Activated CD4-positive, alpha-beta memory T cell treated with anti-CD3 and anti-CD28 coated beads, Interleukin-2, amount 10 ng/mL, durations not matched to agents 7 days and 5 days (primary cell): ENCODE data around the gene CACNA1D. TPM values are rescaled to one million over a fixed set of nuclear protein-coding genes. Genes with fewer than 3 reads are reported as not detected.

Source experiments
- CTCF ChIA-PET: fragments of 350-600 bp; sonication (Branson Sonifier 250); formaldehyde crosslinking; loops from one replicate; lab custom pipeline; 2021; ENCODE audit warnings: antibody characterized with exemption, inconsistent platforms; lab: Charles Lee
- POLR2A ChIA-PET: fragments of 350-600 bp; sonication (Branson Sonifier 250); formaldehyde crosslinking; loops from one replicate; lab custom pipeline; 2021; ENCODE audit warnings: antibody characterized with exemption; lab: Charles Lee
- DNase-seq: peaks from one replicate; pipeline ENCODE4 v3.0.0-alpha.2; 2020
- H3K27ac Mint-ChIP-seq: one replicate; pipeline ENCODE4 v1.8.0; 2021; ENCODE audit warnings: mild to moderate bottlenecking, mixed read lengths
- H3K27me3 Mint-ChIP-seq: one replicate; pipeline ENCODE4 v1.8.0; 2021; ENCODE audit warnings: mixed read lengths
- H3K36me3 Mint-ChIP-seq: one replicate; pipeline ENCODE4 v1.8.0; 2021; ENCODE audit warnings: low read depth, mixed read lengths
- H3K4me1 Mint-ChIP-seq: one replicate; pipeline ENCODE4 v1.8.0; 2021; ENCODE audit warnings: mixed read lengths
- H3K4me3 Mint-ChIP-seq: one replicate; pipeline ENCODE4 v1.8.0; 2021; ENCODE audit warnings: mild to moderate bottlenecking, mixed read lengths
- H3K9me3 Mint-ChIP-seq: one replicate; pipeline ENCODE4 v1.8.0; 2021; ENCODE audit warnings: mixed read lengths
- total RNA-seq, 2 experiments: library from RNA; stranded (reverse); gene quantifications; one replicate each; pipeline ENCODE4 v1.2.3, GENCODE V29; 2021

CACNA1D gene
- total RNA-seq, 2 experiments from 2014 or later: 2.5 to 3.2 TPM

DNA sequence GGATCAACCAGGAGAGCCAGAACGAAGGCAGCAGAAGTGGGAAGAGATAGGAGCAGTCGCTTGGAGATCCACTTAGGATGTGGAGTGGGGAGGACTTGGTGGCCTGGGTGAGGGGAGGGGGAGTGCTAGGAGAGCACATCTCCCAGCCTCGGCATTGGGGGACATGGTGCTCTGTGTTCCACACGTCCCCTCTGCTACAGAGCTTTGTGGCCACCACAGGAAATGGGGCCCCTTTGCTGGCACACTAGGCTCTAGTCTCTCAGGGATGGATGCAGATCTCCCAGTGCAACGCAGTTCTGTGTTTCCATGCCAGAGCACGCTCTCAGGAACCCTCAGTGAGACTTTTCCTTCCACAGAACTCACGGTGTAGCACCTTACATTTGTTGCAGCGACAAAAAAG is 283.1 kb downstream of the CACNA1D start:
- no peak for DNase-seq
- Mint-ChIP-seq H3K27me3 (peaks cover 34% of the 10 kb centered on the region), H3K36me3 (no peaks in the 10 kb centered on the region), H3K4me3 (no peak overlapping the region), H3K27ac (no peak overlapping the region), H3K9me3 (no peaks in the 10 kb centered on the region), H3K4me1 (peaks cover 25% of the 10 kb centered on the region)
- POLR2A ChIA-PET: no interaction called here
- CTCF ChIA-PET: no interaction called here

- no peaks in the 10 kb centered on the region for H3K9me3 Mint-ChIP-seq
- H3K27me3 Mint-ChIP-seq: peaks cover 33% of the 10 kb centered on the region
- peaks cover 25% of the 10 kb centered on the region for H3K4me1 Mint-ChIP-seq
- H3K27ac Mint-ChIP-seq: no peak overlapping the region
- ChIA-PET POLR2A (no interaction called here), CTCF (no interaction called here)
- no peak for DNase-seq
- no peaks in the 10 kb centered on the region for H3K36me3 Mint-ChIP-seq
- no peak overlapping the region for H3K4me3 Mint-ChIP-seq
These were observed 283.7 kb downstream of the CACNA1D start for GRCh38 chr3:53778153-53778552.

DNA sequence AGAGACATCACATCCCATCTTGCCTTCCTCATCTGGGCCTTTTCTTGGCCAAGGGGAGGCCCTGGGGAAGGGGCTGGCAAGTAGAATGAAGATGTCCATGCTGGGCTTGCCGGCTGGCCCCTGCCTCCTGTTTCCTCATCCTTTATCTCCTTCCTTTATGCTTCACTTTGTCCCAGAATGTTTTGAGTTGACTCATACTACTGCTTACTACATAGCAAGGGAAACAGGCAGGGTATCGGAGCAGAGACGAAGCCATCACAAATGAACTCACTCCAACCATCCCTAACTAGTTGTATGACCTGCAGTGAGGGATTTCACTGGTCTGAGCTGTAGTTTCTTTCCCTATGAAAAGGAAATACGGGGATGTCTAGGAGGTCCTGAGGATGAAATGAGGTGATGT is 285.8 kb downstream of the CACNA1D start:
- Mint-ChIP-seq H3K9me3 (no peaks in the 10 kb centered on the region), H3K27ac (no peak overlapping the region), H3K4me3 (no peak overlapping the region), H3K27me3 (peaks cover 30% of the 10 kb centered on the region), H3K36me3 (no peaks in the 10 kb centered on the region), H3K4me1 (peaks cover 13% of the 10 kb centered on the region)
- ChIA-PET CTCF (no interaction called here), POLR2A (no interaction called here)
- no peak for DNase-seq

GRCh38 chr3:53780806-53781205 is 286.4 kb downstream of the CACNA1D start:
- Mint-ChIP-seq H3K27me3 (peaks cover 28% of the 10 kb centered on the region), H3K9me3 (no peaks in the 10 kb centered on the region), H3K36me3 (no peaks in the 10 kb centered on the region), H3K4me3 (no peak overlapping the region), H3K4me1 (peaks cover 13% of the 10 kb centered on the region), H3K27ac (no peak overlapping the region)
- CTCF ChIA-PET: no interaction called here
- no peak for DNase-seq
- POLR2A ChIA-PET: no interaction called here

GRCh38 chr3:53787016-53787415 is 292.6 kb downstream of the CACNA1D start:
- no peaks in the 10 kb centered on the region for H3K4me1 Mint-ChIP-seq
- H3K4me3 Mint-ChIP-seq: no peak overlapping the region
- DNase-seq: no peak
- H3K27ac Mint-ChIP-seq: no peak overlapping the region
- peaks cover 26% of the 10 kb centered on the region for H3K27me3 Mint-ChIP-seq
- H3K9me3 Mint-ChIP-seq: no peaks in the 10 kb centered on the region
- no peaks in the 10 kb centered on the region for H3K36me3 Mint-ChIP-seq
- CTCF ChIA-PET: no interaction called here
- POLR2A ChIA-PET: no interaction called here

- peaks cover 24% of the 10 kb centered on the region for H3K27me3 Mint-ChIP-seq
- no peaks in the 10 kb centered on the region for H3K9me3 Mint-ChIP-seq
- no peak for DNase-seq
- H3K36me3 Mint-ChIP-seq: no peaks in the 10 kb centered on the region
- H3K4me3 Mint-ChIP-seq: no peak overlapping the region
- POLR2A ChIA-PET: no interaction called here
- CTCF ChIA-PET: no interaction called here
- H3K27ac Mint-ChIP-seq: no peak overlapping the region
- no peaks in the 10 kb centered on the region for H3K4me1 Mint-ChIP-seq
These were observed 293.6 kb downstream of the CACNA1D start for GRCh38 chr3:53788038-53788437.

DNA sequence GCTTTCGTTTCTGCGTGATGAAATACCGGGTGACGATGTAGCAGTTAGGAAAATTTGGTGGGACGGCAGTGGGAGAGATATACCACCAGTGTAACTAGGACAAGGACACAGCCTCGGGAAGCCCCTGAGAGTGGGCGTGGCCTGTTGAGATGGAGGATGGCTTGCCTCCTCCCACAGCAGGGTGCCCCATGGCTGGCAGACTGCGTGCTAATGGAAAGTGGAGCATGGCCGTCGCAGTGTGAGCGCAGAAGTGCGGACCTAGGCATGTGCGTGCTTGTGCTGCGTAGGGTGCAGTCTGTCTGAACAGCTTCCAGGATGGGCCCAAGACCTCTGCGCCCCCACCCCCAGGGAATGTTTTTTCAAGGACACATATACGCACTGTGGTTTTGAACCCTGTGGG is 295.0 kb downstream of the CACNA1D start:
- Mint-ChIP-seq H3K4me3 (no peak overlapping the region), H3K4me1 (no peaks in the 10 kb centered on the region), H3K27me3 (peaks cover 31% of the 10 kb centered on the region), H3K27ac (no peak overlapping the region), H3K9me3 (no peaks in the 10 kb centered on the region), H3K36me3 (no peaks in the 10 kb centered on the region)
- ChIA-PET CTCF (no interaction called here), POLR2A (no interaction called here)
- DNase-seq: no peak

GRCh38 chr3:53790470-53790869 is 296.1 kb downstream of the CACNA1D start:
- ChIA-PET POLR2A (no interaction called here), CTCF (no interaction called here)
- Mint-ChIP-seq H3K27ac (no peak overlapping the region), H3K9me3 (no peaks in the 10 kb centered on the region), H3K4me3 (no peak overlapping the region), H3K4me1 (no peaks in the 10 kb centered on the region), H3K36me3 (no peaks in the 10 kb centered on the region), H3K27me3 (peaks cover 39% of the 10 kb centered on the region)
- DNase-seq: no peak

DNA sequence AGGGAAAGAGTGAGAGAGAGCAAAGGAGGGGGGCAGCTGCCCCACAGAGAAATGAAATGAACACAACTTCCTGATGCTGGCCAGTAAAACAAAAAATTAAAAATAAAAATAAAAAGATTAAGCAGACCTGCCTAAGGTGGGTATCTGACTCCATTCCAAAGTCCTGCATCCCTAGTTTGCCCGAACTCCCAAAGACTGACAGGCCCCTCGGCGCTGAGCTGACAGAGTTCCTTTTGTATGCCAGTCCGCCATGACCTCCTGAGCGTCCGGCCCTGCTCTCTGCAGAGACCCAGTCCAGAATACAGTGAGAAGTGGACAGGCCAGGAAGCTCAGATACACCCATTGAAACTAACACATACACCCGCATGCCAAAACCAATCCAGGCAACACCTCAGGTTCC is 296.9 kb downstream of the CACNA1D start:
- no peak overlapping the region for H3K4me3 Mint-ChIP-seq
- no peak for DNase-seq
- peaks cover 45% of the 10 kb centered on the region for H3K27me3 Mint-ChIP-seq
- no peaks in the 10 kb centered on the region for H3K9me3 Mint-ChIP-seq
- H3K36me3 Mint-ChIP-seq: no peaks in the 10 kb centered on the region
- H3K27ac Mint-ChIP-seq: no peak overlapping the region
- no peaks in the 10 kb centered on the region for H3K4me1 Mint-ChIP-seq
- ChIA-PET CTCF (no interaction called here), POLR2A (no interaction called here)

DNA sequence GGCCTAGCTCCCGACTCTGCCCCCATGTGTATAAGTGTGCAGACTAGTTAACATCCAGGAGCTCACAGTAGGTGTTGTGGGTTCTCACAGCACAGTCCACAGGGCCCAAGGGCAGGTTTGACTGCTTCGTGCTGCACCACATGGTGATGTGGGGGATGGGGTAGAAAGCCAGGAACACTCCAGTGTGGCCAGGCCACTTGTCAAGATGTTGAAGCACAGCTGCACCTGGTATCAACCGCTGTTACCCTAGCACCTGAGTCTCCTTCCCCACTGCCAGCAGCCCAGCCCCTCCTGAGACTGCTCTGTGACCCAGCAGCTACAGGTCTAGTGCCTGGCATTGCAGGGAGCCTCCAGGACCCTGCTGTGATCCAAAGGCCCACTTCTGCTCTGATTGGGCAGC is 298.5 kb downstream of the CACNA1D start:
- Mint-ChIP-seq H3K9me3 (no peaks in the 10 kb centered on the region), H3K27ac (no peak overlapping the region), H3K36me3 (no peaks in the 10 kb centered on the region), H3K4me1 (no peaks in the 10 kb centered on the region), H3K27me3 (peaks cover 49% of the 10 kb centered on the region), H3K4me3 (no peak overlapping the region)
- POLR2A ChIA-PET: no interaction called here
- no peak for DNase-seq
- CTCF ChIA-PET: no interaction called here

DNA sequence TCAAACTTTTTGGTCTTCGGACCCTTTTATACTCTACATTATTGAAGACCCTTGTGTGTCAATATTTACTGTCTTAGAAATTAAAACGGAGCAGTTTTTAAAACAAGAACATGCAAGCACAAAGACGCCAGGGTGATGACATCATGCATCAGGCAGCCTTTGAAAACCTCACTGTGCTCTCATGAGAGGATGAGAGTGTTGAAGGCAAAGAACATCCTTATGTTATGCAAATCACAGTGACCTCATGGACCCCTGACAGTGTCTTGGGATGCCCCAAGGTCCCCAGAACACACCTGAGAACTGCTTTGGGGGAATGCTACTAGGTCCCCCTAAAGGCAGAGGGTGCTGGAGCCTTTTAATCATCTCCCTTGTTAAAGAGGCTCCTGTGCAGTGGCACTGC is 300.2 kb downstream of the CACNA1D start:
- POLR2A ChIA-PET: no interaction called here
- Mint-ChIP-seq H3K9me3 (no peaks in the 10 kb centered on the region), H3K36me3 (no peaks in the 10 kb centered on the region), H3K27me3 (peaks cover 48% of the 10 kb centered on the region), H3K27ac (no peak overlapping the region), H3K4me3 (no peak overlapping the region), H3K4me1 (no peaks in the 10 kb centered on the region)
- DNase-seq: no peak
- CTCF ChIA-PET: no interaction called here

- no peaks in the 10 kb centered on the region for H3K9me3 Mint-ChIP-seq
- no peaks in the 10 kb centered on the region for H3K4me1 Mint-ChIP-seq
- no peaks in the 10 kb centered on the region for H3K36me3 Mint-ChIP-seq
- H3K27me3 Mint-ChIP-seq: peaks cover 46% of the 10 kb centered on the region
- POLR2A ChIA-PET: no interaction called here
- CTCF ChIA-PET: no interaction called here
- no peak for DNase-seq
- no peak overlapping the region for H3K27ac Mint-ChIP-seq
- no peak overlapping the region for H3K4me3 Mint-ChIP-seq
These were observed 300.8 kb downstream of the CACNA1D start for GRCh38 chr3:53795176-53795575.

DNA sequence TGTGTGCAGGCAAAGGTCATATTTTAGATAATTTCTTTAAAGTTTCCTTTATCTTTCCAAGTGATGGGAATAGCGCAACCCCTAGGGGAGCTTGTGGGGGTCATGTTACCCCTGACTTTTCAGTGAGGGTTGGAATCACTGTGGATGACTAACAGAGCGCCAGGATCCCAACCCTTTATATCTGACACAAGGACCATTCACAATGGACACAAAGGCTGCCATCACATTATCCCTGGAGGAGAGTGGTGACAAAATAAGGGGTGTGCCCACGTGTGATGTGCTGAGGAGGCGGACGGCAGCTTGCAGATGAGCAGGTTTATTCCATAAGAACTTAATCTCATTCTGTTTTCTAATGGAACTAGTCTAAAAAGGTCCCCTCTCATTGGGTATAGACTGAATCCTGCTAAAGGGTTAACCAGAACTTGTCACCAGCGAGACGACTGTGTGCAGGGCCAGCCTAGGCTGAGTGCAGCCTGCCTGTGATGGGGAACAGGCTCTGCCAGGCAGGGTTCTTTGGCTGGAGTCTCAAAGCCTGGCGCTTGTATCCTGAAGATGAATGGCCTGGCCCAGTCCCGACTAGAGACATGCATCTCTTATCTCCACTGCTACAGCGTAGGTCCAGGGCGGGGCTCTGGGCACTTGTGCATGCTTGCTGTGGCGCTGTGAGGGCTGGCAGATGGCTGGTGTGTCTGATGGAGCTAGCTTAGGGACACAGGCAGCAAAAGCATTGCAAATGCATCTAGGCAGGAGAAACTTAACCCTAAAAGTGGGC is 301.6 kb downstream of the CACNA1D start:
- no peaks in the 10 kb centered on the region for H3K4me1 Mint-ChIP-seq
- CTCF ChIA-PET: no interaction called here
- no peaks in the 10 kb centered on the region for H3K36me3 Mint-ChIP-seq

GRCh38 chr3:53798144-53798543 is 303.7 kb downstream of the CACNA1D start:
- H3K36me3 Mint-ChIP-seq: no peaks in the 10 kb centered on the region
- no peak for DNase-seq
- ChIA-PET POLR2A (no interaction called here), CTCF (no interaction called here)
- H3K9me3 Mint-ChIP-seq: no peaks in the 10 kb centered on the region
- H3K27me3 Mint-ChIP-seq: peaks cover 46% of the 10 kb centered on the region
- H3K27ac Mint-ChIP-seq: no peak overlapping the region
- no peak overlapping the region for H3K4me3 Mint-ChIP-seq
- H3K4me1 Mint-ChIP-seq: no peaks in the 10 kb centered on the region

More for the DNA sequence above, 301.6 kb downstream of the CACNA1D start:
- Mint-ChIP-seq H3K9me3 (no peaks in the 10 kb centered on the region), H3K27me3 (peaks cover 46% of the 10 kb centered on the region), H3K27ac (no peak overlapping the region), H3K4me3 (no peak overlapping the region)
- no peak for DNase-seq
- POLR2A ChIA-PET: no interaction called here
